ENCODE results near the gene DNAJC3.
"Not testable (repeated sequence)": the region's sequence is repeated elsewhere in the genome, so short reads cannot be mapped to it uniquely, and the experiment has no call there.

Gene DNAJC3

DNA sequence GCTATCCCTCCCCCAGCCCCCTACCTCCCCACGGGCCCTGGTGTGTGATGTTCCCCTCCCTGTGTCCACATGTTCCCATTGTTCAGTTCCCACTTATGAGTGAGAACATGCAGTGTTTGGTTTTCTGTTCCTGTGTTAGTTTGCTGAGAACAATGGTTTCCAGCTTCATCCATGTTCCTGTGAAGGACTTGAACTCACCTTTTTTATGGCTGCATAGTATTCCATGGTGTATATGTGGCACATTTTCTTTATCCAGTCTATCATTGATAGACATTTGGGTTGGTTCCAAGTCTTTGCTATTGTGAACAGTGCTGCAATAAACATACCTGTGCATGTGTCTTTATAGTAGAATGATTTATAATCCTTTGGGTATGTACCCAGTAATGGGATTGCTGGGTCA is 105.0 kb downstream of the DNAJC3 start:
- not testable (repeated sequence) for DNase-seq

DNA sequence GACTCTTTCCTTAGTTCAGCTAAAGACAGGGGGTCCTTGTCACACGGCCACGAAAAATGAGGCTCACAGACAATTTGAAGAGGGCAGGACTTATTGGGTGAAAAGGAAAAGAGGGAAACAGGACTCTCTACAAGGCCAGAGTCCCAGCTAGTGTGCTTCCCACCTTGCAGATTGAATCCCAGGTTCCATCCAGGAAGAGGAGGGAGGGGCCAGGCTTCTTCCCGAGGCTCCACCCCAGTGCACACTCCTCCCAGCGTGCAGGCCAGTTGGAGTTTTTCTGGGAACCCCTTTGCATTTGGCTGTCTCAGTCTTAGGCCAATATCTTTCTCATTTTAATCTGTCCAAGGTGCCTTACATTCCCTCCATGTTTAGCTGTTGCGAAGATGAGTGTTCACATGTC is 106.8 kb downstream of the DNAJC3 start:
- DNase-seq, result no peak

DNA sequence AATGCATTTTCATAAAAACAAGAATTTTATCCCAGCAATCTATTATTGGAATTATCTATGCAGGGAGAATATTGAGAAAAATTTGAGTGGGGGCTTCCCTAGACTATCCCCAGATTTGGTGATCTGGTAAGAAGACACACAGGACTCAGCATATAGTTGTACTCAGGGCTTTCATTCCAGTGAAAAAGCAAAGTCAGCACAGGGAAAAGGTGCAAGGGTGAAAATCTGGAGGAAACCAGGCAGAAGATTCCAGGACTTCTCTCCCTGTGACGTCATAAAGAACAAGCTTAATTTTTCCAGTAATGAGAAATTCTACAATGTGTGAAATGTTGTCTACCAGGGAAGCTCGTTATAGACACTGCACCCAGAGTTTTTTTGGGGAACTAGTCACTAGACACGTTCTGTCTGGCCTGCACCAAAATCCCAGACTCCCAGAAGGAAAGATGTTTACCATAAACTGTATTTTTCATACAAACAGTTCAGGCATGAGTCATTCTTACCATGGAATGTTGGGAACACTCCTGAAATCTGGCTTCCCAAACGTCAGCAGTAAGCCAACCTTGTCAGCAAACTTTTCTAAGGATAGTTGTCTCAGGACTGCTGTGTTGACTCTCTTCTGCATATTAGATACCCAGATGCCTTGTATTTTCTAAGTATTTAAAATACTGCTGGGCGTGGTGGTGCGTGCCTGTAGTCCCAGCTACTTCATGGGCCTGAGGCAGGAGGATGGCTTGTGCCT is 107.4 kb downstream of the DNAJC3 start:
- peak; percentile 87 for DNase-seq

DNA sequence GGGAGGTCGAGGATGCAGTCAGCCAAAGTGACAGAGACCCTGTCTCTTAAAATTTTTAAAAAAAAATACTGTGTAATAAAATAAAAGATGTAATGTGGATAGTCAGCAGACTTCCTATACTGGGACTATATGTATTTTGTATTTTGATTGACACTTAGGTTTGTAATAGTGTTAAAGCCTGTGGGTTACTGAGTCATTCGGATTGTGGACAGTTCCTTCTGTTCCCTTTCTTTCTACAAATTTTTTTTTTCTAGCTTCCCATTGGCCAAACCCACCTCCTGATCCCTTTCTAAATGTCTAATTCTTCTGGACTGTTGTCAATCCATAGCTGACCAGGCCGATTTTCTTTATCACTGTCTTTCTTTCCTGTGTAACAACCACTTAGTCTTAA is 108.0 kb downstream of the DNAJC3 start:
- peak; percentile 51 for DNase-seq

DNA sequence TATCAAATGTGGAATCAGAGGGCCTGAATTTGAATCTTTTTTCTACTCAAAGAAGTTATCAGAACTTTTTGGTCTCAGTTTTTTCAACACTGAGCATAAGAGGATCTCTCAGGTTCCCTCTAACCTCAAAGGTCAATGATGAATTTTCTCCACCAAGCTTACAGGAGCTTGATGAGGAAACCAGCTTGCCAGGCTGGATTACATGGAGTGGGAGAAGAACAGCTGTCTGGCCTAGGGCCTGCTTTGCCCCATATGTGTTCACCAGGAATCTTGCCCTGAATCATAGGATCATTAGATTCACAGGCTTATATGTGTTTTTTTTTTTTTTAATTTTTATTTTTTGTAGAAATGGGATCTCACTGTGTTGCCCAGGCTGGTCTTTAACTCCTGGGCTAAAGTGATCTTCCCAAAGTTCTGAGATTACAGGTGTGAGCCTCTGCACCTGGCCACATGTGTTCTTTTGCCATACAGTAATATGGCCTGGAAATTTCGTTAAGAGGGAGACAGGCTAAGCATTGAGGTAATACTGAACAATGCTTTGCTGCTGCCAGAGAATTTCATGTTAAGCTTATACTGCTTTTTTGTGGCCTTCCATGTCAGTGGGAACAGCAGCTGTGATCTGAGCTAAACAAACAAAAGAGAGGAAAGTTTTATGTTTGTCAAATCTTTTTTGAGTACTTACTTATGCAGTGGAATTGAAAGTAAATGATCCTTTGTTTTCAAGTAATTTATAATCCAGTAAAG is 110.6 kb downstream of the DNAJC3 start:
- DNase-seq, result no peak

DNA sequence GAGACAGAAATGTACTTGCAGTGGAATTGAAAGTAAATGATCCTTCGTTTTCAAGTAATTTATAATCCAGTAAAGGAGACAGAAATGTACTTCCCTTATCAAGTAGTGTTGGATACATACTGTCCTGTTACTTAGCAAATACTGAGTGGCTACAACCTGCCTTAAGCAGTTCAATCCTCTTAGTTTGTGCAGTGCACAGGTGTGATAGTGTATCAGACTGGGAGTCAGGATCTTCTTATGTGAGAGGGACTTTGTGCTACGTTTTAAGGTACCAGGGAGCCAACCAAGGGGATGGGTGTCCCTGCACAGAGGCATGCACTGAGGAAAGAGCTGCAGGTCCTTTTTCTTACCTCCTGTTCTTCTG is 111.1 kb downstream of the DNAJC3 start:
- no peak for DNase-seq

DNA sequence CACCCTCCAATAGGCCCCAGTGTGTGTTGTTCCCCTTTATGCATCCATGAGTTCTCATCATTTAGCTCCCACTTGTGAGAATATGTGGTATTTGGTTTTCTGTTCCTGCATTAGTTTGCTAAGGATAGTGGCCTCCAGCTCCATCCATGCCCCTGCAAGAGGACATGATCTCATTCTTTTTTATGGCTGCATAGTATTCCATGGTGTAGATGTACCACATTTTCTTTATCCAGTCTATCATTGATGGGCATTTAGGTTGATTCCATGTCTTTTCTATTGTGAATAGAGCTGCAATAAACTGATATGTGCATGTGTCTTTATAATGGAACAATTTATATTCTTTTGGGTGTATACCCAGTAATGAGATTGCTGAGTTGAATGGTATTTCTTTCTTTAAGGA is 112.4 kb downstream of the DNAJC3 start:
- DNase-seq, result not testable (repeated sequence)

DNA sequence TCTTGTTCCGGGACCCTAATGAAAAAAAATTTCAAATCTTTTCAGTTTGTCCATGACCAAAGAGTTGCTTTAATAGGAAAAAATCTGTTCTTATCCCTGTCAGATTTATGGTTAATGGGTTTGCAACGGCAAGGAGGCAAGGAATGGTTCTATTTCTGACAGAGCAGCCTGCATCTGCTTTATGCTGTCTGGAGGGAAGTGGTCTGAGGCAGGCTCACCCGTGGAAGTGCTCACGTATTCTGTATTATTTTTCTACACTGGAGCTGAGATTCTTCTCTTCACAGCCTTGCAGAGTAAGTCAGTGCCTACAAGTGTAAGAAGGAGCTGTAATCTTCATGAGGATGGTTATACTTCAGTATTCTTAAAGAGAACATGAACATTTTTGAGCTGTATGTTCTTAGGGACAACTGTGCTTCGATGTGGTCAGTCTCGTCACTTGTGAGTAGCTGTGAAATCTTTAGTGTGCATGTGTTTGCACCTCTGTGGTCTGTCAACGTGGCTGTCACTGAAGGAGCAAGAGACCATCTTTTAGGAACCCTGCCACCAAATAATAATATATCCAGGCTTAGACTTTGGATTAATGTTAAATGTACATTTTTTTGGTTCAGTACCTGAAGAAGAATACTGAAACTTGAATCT is 114.3 kb downstream of the DNAJC3 start:
- no peak for DNase-seq

DNA sequence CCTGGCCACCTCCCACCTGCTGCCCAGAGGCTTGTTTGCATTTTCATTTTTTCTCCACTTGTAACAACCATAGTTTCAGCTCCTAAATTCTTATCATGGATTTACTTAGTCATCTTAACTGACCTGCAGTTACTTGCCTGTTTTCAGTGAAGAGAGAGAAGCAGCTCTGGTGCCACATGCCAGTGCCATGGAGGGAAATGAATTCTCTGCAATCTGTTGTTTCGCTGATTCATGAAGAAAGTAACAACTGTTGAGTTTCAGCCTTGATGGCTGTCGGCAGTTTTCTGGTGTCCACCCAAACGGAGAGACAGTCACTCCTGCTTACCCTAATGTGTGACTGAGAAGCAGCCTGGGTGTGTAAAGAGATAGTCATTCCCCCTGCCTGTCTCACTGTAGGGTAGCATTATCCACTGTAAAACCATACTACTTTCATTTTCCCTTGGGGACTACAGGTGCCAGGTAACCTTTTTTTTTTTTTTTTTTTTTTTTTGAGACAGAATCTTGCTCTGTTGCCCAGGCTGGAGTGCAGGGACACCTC is 116.1 kb downstream of the DNAJC3 start:
- no peak for DNase-seq

DNA sequence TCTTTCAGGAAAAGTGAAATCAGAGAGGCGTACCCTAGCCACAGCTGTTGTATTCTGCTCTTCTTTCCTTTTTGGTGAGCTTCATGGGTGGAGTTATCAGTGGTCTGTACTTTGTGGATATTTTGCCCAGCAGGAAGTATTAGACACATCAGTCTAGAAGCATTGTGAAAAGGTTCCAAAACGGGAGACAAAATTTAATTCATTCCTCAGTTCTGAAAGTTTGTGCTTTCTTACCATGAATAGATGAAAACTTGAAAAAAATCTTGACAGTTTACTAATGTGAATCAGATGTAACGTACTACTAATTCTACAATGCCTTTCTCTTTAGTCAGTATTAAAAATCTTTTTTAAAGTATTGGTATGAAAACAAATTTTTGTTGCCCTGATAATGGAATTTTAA is 116.8 kb downstream of the DNAJC3 start:
- peak; percentile 9 for DNase-seq

DNA sequence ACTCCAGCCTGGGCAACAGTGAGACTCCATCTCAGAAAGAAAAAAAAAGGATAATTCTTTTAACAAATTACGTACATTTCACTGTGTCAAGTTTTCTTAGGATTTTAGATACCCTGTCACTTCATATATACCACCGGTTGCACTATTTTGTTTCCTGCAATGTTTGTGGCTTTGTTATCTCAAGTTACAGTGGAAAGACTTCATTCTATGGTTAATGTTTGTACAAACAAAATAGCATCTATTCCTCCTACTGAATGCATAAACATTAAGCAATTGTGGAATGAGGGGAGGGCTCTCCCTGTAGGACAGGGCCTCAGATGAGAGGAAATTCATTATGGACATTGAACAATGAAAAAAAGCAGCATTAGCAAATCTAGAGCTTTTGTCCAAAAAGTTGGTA is 120.1 kb downstream of the DNAJC3 start:
- DNase-seq, result no peak

DNA sequence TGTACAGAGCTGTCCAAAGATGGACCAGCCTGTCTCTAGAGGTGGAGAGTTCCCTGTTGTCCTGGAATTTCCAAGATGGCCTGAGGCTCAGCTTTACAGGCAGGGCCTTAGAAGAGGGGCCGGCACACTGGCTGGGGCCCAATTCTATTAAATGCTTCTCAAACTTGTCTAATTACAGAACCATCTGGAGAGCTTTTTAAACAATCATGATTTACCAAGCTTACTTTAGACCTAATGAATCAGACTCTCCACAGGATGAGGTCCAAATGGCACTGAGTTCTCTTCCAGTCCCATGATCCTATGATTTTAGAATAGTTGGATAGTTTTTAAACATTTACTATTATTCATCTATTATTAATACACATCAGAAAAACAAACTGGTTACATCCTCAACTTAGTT is 123.5 kb downstream of the DNAJC3 start:
- no peak for DNase-seq

DNA sequence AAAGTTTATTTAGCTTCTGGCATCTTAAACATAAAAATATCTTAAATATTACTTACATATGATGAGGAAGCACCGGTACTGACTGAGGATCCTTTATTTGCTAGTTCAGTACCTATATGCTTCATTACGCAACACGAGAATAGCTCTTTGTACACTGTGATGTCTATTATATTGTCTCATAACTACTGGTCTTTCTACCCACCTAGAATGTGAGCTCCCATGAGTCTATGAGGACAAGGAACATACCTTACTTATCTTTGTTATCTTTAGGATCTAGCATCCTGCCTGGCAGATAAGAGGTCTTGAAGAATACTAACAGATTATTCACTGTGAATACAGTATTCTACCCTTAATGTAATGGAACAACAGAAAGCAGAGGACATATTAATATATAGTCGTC is 124.9 kb downstream of the DNAJC3 start:
- no peak for DNase-seq

DNA sequence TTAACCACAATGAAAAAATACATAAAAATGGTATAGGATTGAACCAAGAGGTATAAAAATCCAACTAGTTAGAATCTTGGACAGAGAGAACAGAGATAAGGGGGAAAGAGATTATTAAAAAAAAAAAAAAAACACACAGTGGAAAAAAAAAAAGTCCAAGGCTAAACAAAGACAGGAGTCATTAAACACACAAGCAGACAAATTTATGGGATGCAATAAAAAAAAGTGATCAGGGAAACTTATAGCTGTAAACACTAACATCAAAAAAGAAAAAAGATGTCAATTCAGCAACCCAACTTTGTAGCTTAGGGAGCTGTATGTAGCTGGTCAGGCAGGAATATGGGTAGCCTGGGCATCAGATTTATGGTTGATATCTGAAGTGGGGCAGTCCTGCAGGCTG is 129.0 kb downstream of the DNAJC3 start:
- DNase-seq, result no peak

DNA sequence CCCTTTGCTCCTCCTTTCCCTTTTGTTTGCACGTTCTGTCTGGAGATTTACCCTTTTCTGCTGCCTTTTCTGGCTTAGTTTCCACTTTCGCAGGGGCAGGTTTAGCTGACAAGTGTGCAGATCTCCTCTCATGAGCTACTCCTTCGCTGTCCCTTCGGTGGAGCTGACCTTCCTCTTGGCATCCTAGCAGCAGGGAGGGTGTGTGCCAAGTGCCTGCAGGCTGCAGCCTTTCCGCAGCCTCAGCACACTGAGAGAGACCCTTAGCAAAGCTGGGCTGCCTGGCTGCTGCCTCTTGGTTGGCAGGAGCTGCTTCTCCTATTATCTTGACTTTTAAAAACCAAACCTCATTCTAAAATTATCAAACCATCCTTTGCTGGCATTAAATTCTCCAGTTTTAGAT is 132.5 kb downstream of the DNAJC3 start:
- no peak for DNase-seq

DNA sequence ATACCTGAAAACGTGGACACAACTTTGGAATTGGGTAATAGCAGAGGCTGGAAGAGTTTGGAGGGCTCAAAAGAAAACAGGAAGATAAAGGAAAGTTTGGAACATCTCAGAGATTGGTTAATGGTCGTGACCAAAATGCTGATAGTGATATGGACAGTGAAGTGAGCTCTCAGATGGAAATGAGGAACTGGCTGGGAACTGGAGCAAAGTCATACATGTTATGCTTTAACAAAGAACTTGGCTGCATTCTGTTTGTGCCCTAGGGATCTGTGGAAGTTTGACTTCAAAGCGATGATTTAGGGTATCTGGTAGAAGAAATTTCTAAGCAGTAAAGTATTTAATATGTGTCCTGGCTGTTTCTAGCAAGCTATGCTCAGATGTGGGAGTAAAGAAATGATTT is 136.2 kb downstream of the DNAJC3 start:
- DNase-seq, result no peak

DNA sequence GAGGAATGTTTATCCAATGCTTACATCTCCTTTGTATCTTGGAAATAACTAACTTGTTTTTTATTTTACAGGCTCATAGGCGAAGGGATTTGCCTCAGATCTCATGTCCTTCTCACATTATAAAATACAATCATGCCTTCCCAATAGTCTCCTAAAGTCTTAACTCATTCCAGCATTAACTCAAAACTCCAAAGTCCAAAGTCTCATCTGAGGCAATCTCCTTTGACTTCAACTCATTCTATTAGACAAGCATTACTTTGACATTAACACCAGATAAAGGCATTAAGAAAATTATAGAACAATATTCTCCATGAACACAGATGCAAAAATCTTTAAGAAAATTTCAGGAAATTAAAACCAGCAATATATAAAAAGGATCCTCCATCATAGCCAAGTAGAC is 137.6 kb downstream of the DNAJC3 start:
- DNase-seq, result no peak

DNA sequence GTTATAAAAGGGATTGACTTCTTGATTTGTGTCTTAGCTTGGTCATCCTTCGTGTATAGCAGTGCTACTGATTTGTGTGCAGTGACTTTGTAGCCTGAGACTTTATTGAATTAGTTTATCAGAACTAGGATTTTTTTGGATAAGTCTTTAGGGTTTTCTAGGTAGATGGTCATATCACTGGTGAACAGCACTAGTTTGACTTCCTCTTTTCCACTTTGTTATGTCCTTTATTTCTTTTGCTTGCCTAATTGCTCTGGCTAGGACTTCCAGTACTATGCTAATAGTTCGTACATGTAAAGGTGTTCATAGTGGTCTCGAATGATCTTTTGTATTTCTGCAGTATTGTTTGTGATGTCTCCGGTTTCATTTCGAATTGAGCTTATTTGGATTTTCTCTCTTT is 145.4 kb downstream of the DNAJC3 start:
- DNase-seq, result no peak

DNA sequence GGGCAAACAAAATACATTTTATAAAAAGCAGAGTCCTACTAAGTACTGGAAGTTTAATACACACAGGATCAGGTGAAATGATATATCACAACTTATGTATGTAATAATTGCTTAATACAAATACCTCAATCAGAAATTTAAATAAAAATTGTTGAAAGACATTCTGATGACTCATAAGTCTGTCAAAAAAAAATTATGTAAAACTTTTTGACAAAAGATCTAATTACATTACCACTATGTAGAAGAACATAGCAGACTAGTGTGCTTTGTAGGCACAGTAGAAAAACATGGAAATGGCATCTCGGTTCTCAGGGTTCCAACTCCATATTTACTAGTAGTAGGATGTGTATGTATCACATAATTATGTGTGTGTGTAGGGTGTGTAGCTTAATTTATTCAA is 156.2 kb downstream of the DNAJC3 start:
- DNase-seq, result no peak

DNA sequence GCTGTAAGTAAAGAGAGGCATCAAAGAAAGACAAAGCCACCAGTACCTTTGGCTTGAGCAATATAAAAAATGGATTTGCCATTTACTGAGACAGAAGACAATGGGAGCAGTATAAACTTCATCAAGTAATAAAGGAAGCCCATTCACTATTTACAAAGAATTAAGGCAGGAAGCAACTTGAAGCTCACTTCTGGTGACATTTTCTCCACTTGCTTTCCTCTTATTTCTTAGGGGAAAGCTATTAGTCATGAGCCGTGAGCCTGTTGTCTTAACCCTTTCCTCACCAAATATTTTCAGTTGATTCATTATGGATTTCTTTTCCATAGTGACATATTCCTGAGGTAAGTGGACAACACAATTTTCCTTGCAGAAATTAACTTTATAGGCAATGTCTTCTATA is 156.8 kb downstream of the DNAJC3 start:
- DNase-seq, result peak; percentile 2

DNA sequence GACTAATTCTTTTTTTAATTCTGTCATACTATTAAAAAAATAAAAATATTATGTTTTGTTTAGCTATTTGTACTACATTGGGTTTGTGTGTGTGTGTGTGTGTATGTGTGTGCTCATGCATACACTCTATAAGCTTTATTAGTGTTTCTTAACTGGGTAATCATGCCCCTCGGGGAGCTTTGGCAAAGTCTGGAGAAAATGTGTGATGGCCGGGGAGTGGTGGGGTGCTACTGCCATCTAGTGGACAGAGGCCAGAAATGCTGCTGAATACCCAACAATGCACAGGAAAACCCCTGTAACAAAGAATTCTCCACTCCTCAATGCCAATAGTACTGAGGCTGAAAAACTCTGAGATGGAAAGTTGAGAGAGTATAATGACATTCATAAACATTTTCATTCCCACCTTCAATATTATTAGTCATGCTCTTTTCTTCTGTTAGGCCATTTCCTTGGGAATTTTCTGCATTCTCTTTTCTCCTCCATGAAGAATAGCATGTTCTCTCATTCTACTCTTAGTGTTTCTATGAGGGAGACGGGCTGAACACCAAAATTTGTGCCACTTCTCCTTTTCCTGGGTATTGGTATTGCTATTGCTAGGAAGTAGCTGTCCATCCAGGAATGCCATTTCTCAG is 157.3 kb downstream of the DNAJC3 start:
- DNase-seq, result peak; percentile 67

DNA sequence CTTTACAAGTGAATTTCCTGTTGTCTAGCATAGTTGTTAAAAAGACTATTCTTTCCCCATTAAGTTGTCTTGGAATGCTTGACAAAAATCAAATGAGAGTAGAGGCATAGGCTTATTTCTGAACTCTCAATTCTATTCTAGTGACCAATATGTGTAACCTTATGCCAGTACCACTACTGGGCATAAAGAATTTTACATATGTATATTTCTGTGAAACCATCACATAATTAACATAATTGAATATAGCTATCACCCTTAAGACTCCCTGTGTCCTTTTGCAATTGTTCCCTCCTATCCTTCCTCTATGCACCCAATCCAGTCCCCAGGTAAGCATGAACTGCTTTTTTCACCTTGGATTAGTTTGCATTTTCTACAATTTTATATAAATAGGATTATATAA is 165.0 kb downstream of the DNAJC3 start:
- DNase-seq, result no peak

DNA sequence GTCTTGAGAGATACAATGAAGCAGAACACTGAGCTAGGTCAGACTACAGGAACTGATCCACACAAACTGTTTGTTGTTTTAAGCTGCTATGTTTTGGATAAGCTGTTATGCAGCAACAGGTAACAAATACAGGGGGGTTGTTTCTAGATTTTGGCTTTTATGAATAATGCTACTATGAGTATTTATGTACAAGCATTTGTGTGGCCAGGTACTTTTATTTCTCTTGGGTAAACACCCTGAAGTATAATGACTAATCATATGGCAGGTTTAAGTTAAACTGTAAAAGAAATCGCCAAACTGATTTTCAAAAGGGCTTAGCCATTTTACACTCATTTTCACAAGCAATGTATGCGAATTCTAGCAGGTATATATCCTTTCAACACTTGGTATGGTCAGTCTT is 166.0 kb downstream of the DNAJC3 start:
- no peak for DNase-seq

Data from fibroblast of skin of abdomen (primary cell).